Left renal pelvis (tissue), 4 donors: Measurements from ENCODE around the gene PIM3. TPM values are rescaled to one million over a fixed set of nuclear protein-coding genes. Genes with fewer than 3 reads are reported as not detected.
"Not testable (repeated sequence)": the region's sequence is repeated elsewhere in the genome, so short reads cannot be mapped to it uniquely, and the experiment has no call there.

Experiments used
- DNase-seq, 4 donors: peaks; one replicate each; pipeline ENCODE4 v3.0.0-alpha.2; 2013; ENCODE audit warnings: low read depth in 4 of 4, low spot score in 3 of 4
- polyA plus RNA-seq, 4 donors: library from polyadenylated mRNA; unstranded; fragments of 120-200 nt; gene quantifications; one replicate each; pipeline ENCODE4 v1.2.1, GENCODE V29; 2013; ENCODE audit not compliant: insufficient read length in 4 of 4

The PIM3 gene
- polyA plus RNA-seq, 4 donors, result 13.8 to 26.2 (median 15.3) TPM

GRCh38 chr22:49942565-49943404 lies 17.8 kb upstream of the PIM3 start:
- no peak for DNase-seq

- DNase-seq, result no peak
Observed at GRCh38 chr22:49943405-49943765, 17.2 kb upstream of the PIM3 start.

- DNase-seq, result no peak
Observed at GRCh38 chr22:49943771-49944398, 16.7 kb upstream of the PIM3 start.

GRCh38 chr22:49944399-49944891 lies 16.1 kb upstream of the PIM3 start:
- DNase-seq, result no peak

GRCh38 chr22:49945042-49945794 lies 15.4 kb upstream of the PIM3 start:
- DNase-seq, result not testable (repeated sequence)

- no peak for DNase-seq
Observed at GRCh38 chr22:49946612-49947295, 13.8 kb upstream of the PIM3 start.

- no peak for DNase-seq
Observed at GRCh38 chr22:49947296-49947622, 13.3 kb upstream of the PIM3 start.

GRCh38 chr22:49948116-49948957 lies 12.2 kb upstream of the PIM3 start:
- no peak for DNase-seq

GRCh38 chr22:49948958-49949913 lies 11.3 kb upstream of the PIM3 start:
- DNase-seq, result no peak

- DNase-seq, result no peak
Observed at GRCh38 chr22:49949914-49950292, 10.7 kb upstream of the PIM3 start.

GRCh38 chr22:49950396-49950994 lies 10.1 kb upstream of the PIM3 start:
- no peak for DNase-seq

GRCh38 chr22:49951000-49951677 lies 9.4 kb upstream of the PIM3 start:
- peak in 2 of 4 donors; percentile 69 to 72 for DNase-seq

- DNase-seq, result no peak
Observed at GRCh38 chr22:49951678-49951985, 8.9 kb upstream of the PIM3 start.

GRCh38 chr22:49951986-49952896 lies 8.3 kb upstream of the PIM3 start:
- DNase-seq, result no peak

GRCh38 chr22:49953027-49953679 lies 7.4 kb upstream of the PIM3 start:
- no peak for DNase-seq

GRCh38 chr22:49953680-49954344 lies 6.8 kb upstream of the PIM3 start:
- DNase-seq, result no peak
